NB4 (cell line): ENCODE measurements around the gene VAC14.
"Not testable (repeated sequence)": the region's sequence is repeated elsewhere in the genome, so short reads cannot be mapped to it uniquely, and the experiment has no call there.

Source experiments
- CTCF ChIP-seq: IDR thresholded peaks from one replicate; pipeline ENCODE4 v1.5.1; 2012; ENCODE audit warnings: low read depth, low read length
- MYC ChIP-seq: IDR thresholded peaks from 2 replicates; pipeline ENCODE4 v1.6.1; 2011; ENCODE audit warnings: low read depth, low read length

- TF ChIP-seq CTCF, MYC: not testable (repeated sequence)
Observed at GRCh38 chr16:70818088-70818487, 17.1 kb upstream of the VAC14 start.
